IMR-90 (cell line): ENCODE measurements around the gene SLC25A44. TPM values are rescaled to one million over a fixed set of nuclear protein-coding genes. Genes with fewer than 3 reads are reported as not detected.

Experiments
- ATAC-seq: fragments of 200-7000 bp; cut with Tn5 transposase; 2 replicates; pipeline ENCODE4 v1.9.1; 2020; ENCODE audit warnings: low read depth, mild to moderate bottlenecking, moderate library complexity
- BruUV-seq: library from RNA; stranded (reverse); fragments of 400-500 nt; replicated peaks from 2 replicates; lab custom pipeline; 2021; lab: Mats Ljungman, UMichigan
- CTCF ChIA-PET: fragments of 300-600 bp; formaldehyde crosslinking; extraction: SDS; loops from one replicate; lab custom pipeline; 2021; ENCODE audit warnings: antibody characterized with exemption; lab: Yijun Ruan, JAX
- POLR2A ChIA-PET: fragments of 300-600 bp; sonication (Branson Sonifier 250); formaldehyde crosslinking; loops from one replicate; lab custom pipeline; 2022; ENCODE audit warnings: antibody characterized with exemption; ENCODE audit not compliant: unreplicated experiment; lab: Charles Lee
- DNase-seq: peaks from one replicate; pipeline ENCODE4 v3.0.0; 2013
- H2AFZ ChIP-seq: replicated peaks from 2 replicates; pipeline ENCODE3; 2013; ENCODE audit warnings: low read length, mild to moderate bottlenecking; ENCODE audit not compliant: poor library complexity
- H2AK5ac ChIP-seq: 2 replicates; pipeline ENCODE4 v1.6.1; 2013; ENCODE audit warnings: low read depth, low read length, inconsistent platforms
- H2AK9ac ChIP-seq: replicated peaks from 2 replicates; pipeline ENCODE3; 2013; ENCODE audit warnings: mild to moderate bottlenecking, low read depth, low read length, moderate library complexity; ENCODE audit not compliant: poor library complexity
- H2BK120ac ChIP-seq: 2 replicates; pipeline ENCODE4 v1.6.1; 2013; ENCODE audit warnings: low read depth, low read length, inconsistent platforms
- H2BK15ac ChIP-seq: 3 replicates; pipeline ENCODE4 v1.6.1; 2013; ENCODE audit warnings: low read depth, low read length, inconsistent platforms
- H2BK20ac ChIP-seq: 2 replicates; pipeline ENCODE4 v1.6.1; 2013; ENCODE audit warnings: low read depth, mild to moderate bottlenecking, inconsistent platforms, low read length, moderate library complexity
- H2BK5ac ChIP-seq: 2 replicates; pipeline ENCODE4 v1.6.1; 2013; ENCODE audit warnings: mild to moderate bottlenecking, low read depth, low read length, inconsistent platforms; ENCODE audit not compliant: poor library complexity, severe bottlenecking
- H3K14ac ChIP-seq: replicated peaks from 2 replicates; pipeline ENCODE4 v1.6.1; 2013; ENCODE audit warnings: low read depth, low read length, inconsistent platforms
- H3K18ac ChIP-seq: 2 replicates; pipeline ENCODE4 v1.6.1; 2013; ENCODE audit warnings: low read depth, low read length, control low read depth
- H3K23ac ChIP-seq: 2 replicates; pipeline ENCODE4 v1.6.1; 2013; ENCODE audit warnings: low read depth, low read length, inconsistent platforms
- H3K27ac ChIP-seq: 2 replicates; pipeline ENCODE4 v1.5.1; 2013; ENCODE audit warnings: mild to moderate bottlenecking, control low read depth, low read length; ENCODE audit not compliant: insufficient read depth
- H3K27me3 ChIP-seq: 2 replicates; pipeline ENCODE4 v1.6.1; 2013; ENCODE audit warnings: low read length; ENCODE audit not compliant: control insufficient read depth, insufficient read depth
- H3K36me3 ChIP-seq: 2 replicates; pipeline ENCODE4 v1.6.1; 2013; ENCODE audit warnings: low read length, mixed read lengths; ENCODE audit not compliant: control insufficient read depth, insufficient read depth
- H3K4ac ChIP-seq: 2 replicates; pipeline ENCODE4 v1.6.1; 2013; ENCODE audit warnings: low read depth, low read length, inconsistent platforms
- H3K4me1 ChIP-seq: 2 replicates; pipeline ENCODE4 v1.6.1; 2013; ENCODE audit warnings: low read length, mixed read lengths; ENCODE audit not compliant: control insufficient read depth, insufficient read depth
- H3K4me2 ChIP-seq: 2 replicates; pipeline ENCODE4 v1.6.1; 2013; ENCODE audit warnings: low read depth, mild to moderate bottlenecking, control low read depth, low read length, moderate library complexity
- H3K4me3 ChIP-seq: 2 replicates; pipeline ENCODE4 v1.5.1; 2013; ENCODE audit warnings: low read depth, mild to moderate bottlenecking, control low read depth, low read length, moderate library complexity; ENCODE audit not compliant: insufficient read depth
- H3K56ac ChIP-seq: 2 replicates; pipeline ENCODE4 v1.6.1; 2013; ENCODE audit warnings: low read length, inconsistent platforms; ENCODE audit not compliant: insufficient read depth; ENCODE audit errors: extremely low read depth
- H3K79me1 ChIP-seq, 2 experiments: 2 replicates each; pipeline ENCODE4 v1.6.1; 2013; ENCODE audit warnings: low read length in 2 of 2, inconsistent platforms in 1 of 2, low read depth in 1 of 2
- H3K9ac ChIP-seq: 2 replicates; pipeline ENCODE4 v1.6.1; 2013; ENCODE audit warnings: low read depth, low read length, control low read depth
- H3K9me1 ChIP-seq: 2 replicates; pipeline ENCODE4 v1.6.1; 2013; ENCODE audit warnings: low read length, inconsistent platforms; ENCODE audit not compliant: insufficient read depth
- H3K9me3 ChIP-seq: 2 replicates; pipeline ENCODE4 v1.6.1; 2013; ENCODE audit warnings: low read length; ENCODE audit not compliant: control insufficient read depth, insufficient read depth
- H4K20me1 ChIP-seq: 2 replicates; pipeline ENCODE4 v1.6.1; 2013; ENCODE audit warnings: low read length, inconsistent platforms; ENCODE audit not compliant: insufficient read depth
- H4K5ac ChIP-seq: 2 replicates; pipeline ENCODE4 v1.6.1; 2013; ENCODE audit warnings: mild to moderate bottlenecking, low read depth, low read length, control low read depth
- H4K8ac ChIP-seq, 2 experiments: 2 replicates each; pipeline ENCODE4 v1.6.1; 2013; ENCODE audit warnings: low read depth in 2 of 2, low read length in 2 of 2, control low read depth in 1 of 2, inconsistent platforms in 1 of 2
- H4K91ac ChIP-seq: 2 replicates; pipeline ENCODE4 v1.6.1; 2013; ENCODE audit warnings: low read depth, low read length, inconsistent platforms; ENCODE audit not compliant: insufficient read depth
- BHLHE40 ChIP-seq: fragments of 150-350 bp; IDR thresholded peaks from 2 replicates; pipeline ENCODE4 v1.6.1; 2016; ENCODE audit warnings: mild to moderate bottlenecking, low read depth, low read length
- CEBPB ChIP-seq: IDR thresholded peaks from 2 replicates; pipeline ENCODE4 v1.6.1; 2012; ENCODE audit warnings: low read depth, low read length, improper control_type of control experiment
- CHD1 ChIP-seq: IDR thresholded peaks from 2 replicates; pipeline ENCODE4 v1.6.1; 2012; ENCODE audit warnings: low read depth, low read length, improper control_type of control experiment
- FOS ChIP-seq: fragments of 150-350 bp; IDR thresholded peaks from 2 replicates; pipeline ENCODE4 v1.6.1; 2016; ENCODE audit warnings: low read depth, low read length
- MAFK ChIP-seq: IDR thresholded peaks from 2 replicates; pipeline ENCODE4 v1.6.1; 2012; ENCODE audit warnings: low read depth, low read length, improper control_type of control experiment
- MAZ ChIP-seq: IDR thresholded peaks from 2 replicates; pipeline ENCODE4 v1.6.1; 2012; ENCODE audit warnings: low read depth, mild to moderate bottlenecking, low read length, improper control_type of control experiment, moderate library complexity, borderline replicate concordance
- MXI1 ChIP-seq: IDR thresholded peaks from 2 replicates; pipeline ENCODE4 v1.6.1; 2012; ENCODE audit warnings: low read depth, mild to moderate bottlenecking, low read length, moderate library complexity, borderline replicate concordance
- POLR2A ChIP-seq: IDR thresholded peaks from 2 replicates; pipeline ENCODE4 v1.6.1; 2012; ENCODE audit warnings: mild to moderate bottlenecking, low read depth, low read length
- RAD21 ChIP-seq: IDR thresholded peaks from 2 replicates; pipeline ENCODE4 v1.6.1; 2012; ENCODE audit warnings: low read length, improper control_type of control experiment
- RCOR1 ChIP-seq: IDR thresholded peaks from 2 replicates; pipeline ENCODE4 v1.6.1; 2012; ENCODE audit warnings: mild to moderate bottlenecking, low read length, improper control_type of control experiment; ENCODE audit not compliant: insufficient replicate concordance
- RFX5 ChIP-seq: IDR thresholded peaks from 2 replicates; pipeline ENCODE4 v1.8.0; 2012; ENCODE audit warnings: low read depth, mild to moderate bottlenecking, low read length, moderate library complexity
- USF2 ChIP-seq: fragments of 150-350 bp; IDR thresholded peaks from 2 replicates; pipeline ENCODE4 v1.6.1; 2017; ENCODE audit warnings: mild to moderate bottlenecking, antibody characterized with exemption, low read length, low read depth
- WGBS, 2 experiments: methylation state at CpG; one replicate each; pipeline versions ENCODE4 v1.1.5 to v1.1.7; 2013; ENCODE audit warnings: missing lambda C conversion rate in 2 of 2; ENCODE audit not compliant: insufficient read length in 1 of 2; ENCODE audit errors: extremely low coverage in 2 of 2; 5-methylcytosine and 5-hydroxymethylcytosine counted together
- dilution Hi-C: fragments of 300-500 bp; cut with HindIII; formaldehyde crosslinking; loops from one replicate; pipeline ENCODE4 v1.14.3; 2018; ENCODE audit warnings: low sequenced_read_pairs; ENCODE audit not compliant: unreplicated experiment
- in situ Hi-C: fragments of 300-500 bp; cut with MboI; formaldehyde crosslinking; loops from 3 replicates; pipeline ENCODE4 v1.14.3; 2019; ENCODE audit warnings: low sequenced_read_pairs, inconsistent platforms, mixed read lengths
- intact Hi-C: fragments of 100-400 bp; cut with micrococcal nuclease; formaldehyde crosslinking; loops from 2 replicates; pipeline ENCODE4 v1.10.0; 2022
- polyA plus RNA-seq, 3 experiments: library from polyadenylated mRNA; depleted of rRNA; stranded (reverse); fragments of >200 nt; gene quantifications; 2 replicates each; pipeline ENCODE4 v1.2.3, GENCODE V29; 2012; ENCODE audit warnings: low replicate concordance in 1 of 3
- total RNA-seq: library from RNA; depleted of rRNA; stranded (reverse); fragments of >200 nt; gene quantifications from 2 replicates; pipeline ENCODE4 v1.2.3, GENCODE V29; 2012
- TF ChIP-seq, protein P1 (sequence below): conservative IDR thresholded peaks from 2 replicates; pipeline ENCODE4 v1.5.1; 2012; ENCODE audit warnings: mild to moderate bottlenecking, low read depth, low read length, improper control_type of control experiment

The SLC25A44 gene
- total and polyA plus RNA-seq, 2 of the 4 experiments (the other 2 are of a cell fraction), result 12.7 to 20.2 TPM

- 0 out of 2 replicates have a peak, but pooled peaks cover 5% of the 10 kb centered on the region for H3K9me1 ChIP-seq
- H3K4me2 ChIP-seq, result peak within 1 kb of the TSS; percentile 86
- peaks cover 12 to 37% of the 10 kb centered on the region in 2 experiments for H3K79me1 ChIP-seq
- H2BK20ac ChIP-seq, result peak within 1 kb of the TSS; percentile 42; the same call in 1 of the 2 replicates
- H4K20me1 ChIP-seq, result no peaks in the 10 kb centered on the region
- peak; percentile 94 for DNase-seq
- peak within 1 kb of the TSS; percentile 94 for H4K91ac ChIP-seq
- H4K5ac ChIP-seq, result peak within 1 kb of the TSS; percentile 97
- peak within 1 kb of the TSS; percentile 93 for H3K27ac ChIP-seq
- 1% methylated on average over 32 of the region's 61 CpGs; no CpG with 5 or more reads in 1 of the 2 experiments for WGBS, 2 experiments
- peak within 1 kb of the TSS; percentile 90 for H3K18ac ChIP-seq
- H3K9ac ChIP-seq, result peak within 1 kb of the TSS; percentile 94
- peak within 1 kb of the TSS; percentile 91 for H3K14ac ChIP-seq
- H3K9me3 ChIP-seq, result no peaks in the 10 kb centered on the region
- peak within 1 kb of the TSS; percentile 95 for H3K56ac ChIP-seq
- dilution Hi-C loops (no loop called here), intact Hi-C loops (no loop called here), in situ Hi-C loops (loop anchor here (5.0 kb wide), 1 partner anchor 51 kb away; no protein-coding TSS in a partner anchor)
- peak within 1 kb of the TSS; percentile 88 for H3K23ac ChIP-seq
- peaks cover 14% of the 10 kb centered on the region for H3K36me3 ChIP-seq
- peak within 1 kb of the TSS; percentile 32; the same call in 1 of the 2 replicates for H2AK5ac ChIP-seq
- peak; percentile 99 for ATAC-seq
- BruUV-seq, result TSS peak; percentile 17
- peak within 1 kb of the TSS; percentile 34 to 98 for H4K8ac ChIP-seq
- peak within 1 kb of the TSS; percentile 88 for H2BK120ac ChIP-seq
- peak within 1 kb of the TSS; percentile 96 for H3K4ac ChIP-seq
- no peaks in the 10 kb centered on the region for H3K27me3 ChIP-seq
- peak within 1 kb of the TSS; percentile 99 for H2AFZ ChIP-seq
- CTCF ChIA-PET, result interaction anchor here (1.0 to 1.6 kb wide), 5 partner anchors 12 to 116 kb away, joined by 3 to 11 read pairs (median 4); no protein-coding TSS in a partner anchor
- POLR2A ChIA-PET, result interaction anchor here (0.7 to 1.9 kb wide), 7 partner anchors 8 to 91 kb away, joined by 3 to 16 read pairs (median 3); partner anchors contain the start of genes SLC25A44 and SMG5
- peak within 1 kb of the TSS; percentile 74 for H3K4me3 ChIP-seq
- peak within 1 kb of the TSS; percentile 55; the same call in 1 of the 3 replicates for H2BK15ac ChIP-seq
- peak within 1 kb of the TSS; percentile 96 for H2BK5ac ChIP-seq
- H2AK9ac ChIP-seq, result peak within 1 kb of the TSS; percentile 84
- H3K4me1 ChIP-seq, result 0 out of 2 replicates have a peak, but pooled peaks cover 2% of the 10 kb centered on the region
- TF ChIP-seq RFX5, result no peak
- TF ChIP-seq POLR2A, result peak; percentile 89
- TF ChIP-seq RCOR1, result no peak
- peak; percentile 30; the same call in 1 of the 2 replicates for TF ChIP-seq MXI1
- 0 out of 2 replicates have a peak, but pooled peaks have one; percentile 5 for TF ChIP-seq USF2
- no peak for TF ChIP-seq CEBPB
- no peak for TF ChIP-seq CHD1
- TF ChIP-seq FOS, result peak; percentile 59; the same call in 1 of the 2 replicates
- no peak for TF ChIP-seq MAFK
- 0 out of 2 replicates have a peak, but pooled peaks have one; percentile 2 for TF ChIP-seq BHLHE40
- TF ChIP-seq MAZ, result peak; percentile 14; the same call in 1 of the 2 replicates
- TF ChIP-seq, protein P1, sequence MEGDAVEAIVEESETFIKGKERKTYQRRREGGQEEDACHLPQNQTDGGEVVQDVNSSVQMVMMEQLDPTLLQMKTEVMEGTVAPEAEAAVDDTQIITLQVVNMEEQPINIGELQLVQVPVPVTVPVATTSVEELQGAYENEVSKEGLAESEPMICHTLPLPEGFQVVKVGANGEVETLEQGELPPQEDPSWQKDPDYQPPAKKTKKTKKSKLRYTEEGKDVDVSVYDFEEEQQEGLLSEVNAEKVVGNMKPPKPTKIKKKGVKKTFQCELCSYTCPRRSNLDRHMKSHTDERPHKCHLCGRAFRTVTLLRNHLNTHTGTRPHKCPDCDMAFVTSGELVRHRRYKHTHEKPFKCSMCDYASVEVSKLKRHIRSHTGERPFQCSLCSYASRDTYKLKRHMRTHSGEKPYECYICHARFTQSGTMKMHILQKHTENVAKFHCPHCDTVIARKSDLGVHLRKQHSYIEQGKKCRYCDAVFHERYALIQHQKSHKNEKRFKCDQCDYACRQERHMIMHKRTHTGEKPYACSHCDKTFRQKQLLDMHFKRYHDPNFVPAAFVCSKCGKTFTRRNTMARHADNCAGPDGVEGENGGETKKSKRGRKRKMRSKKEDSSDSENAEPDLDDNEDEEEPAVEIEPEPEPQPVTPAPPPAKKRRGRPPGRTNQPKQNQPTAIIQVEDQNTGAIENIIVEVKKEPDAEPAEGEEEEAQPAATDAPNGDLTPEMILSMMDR, result no peak
- no peak for TF ChIP-seq RAD21
Measured at GRCh38 chr1:156212833-156213643, 19.1 kb downstream of the SLC25A44 start, which contains the start of gene PMF1. Gene PMF1 (plus strand): TSS chr1:156213007. CDS start chr1:156213016, 9 bp downstream.
